A549 treated with CORT108297 at 1 μM for 4 hours (cell line): ENCODE measurements around the gene ORM2. TPM values are rescaled to one million over a fixed set of nuclear protein-coding genes. Genes with fewer than 3 reads are reported as not detected.

Experiments
- total RNA-seq: library from RNA; stranded (reverse); fragments of 200-300 nt; extraction: Qiagen RNA extraction; gene quantifications from 5 replicates; pipeline ENCODE4 v1.2.3, GENCODE V29; 2022

ORM2 gene
- total RNA-seq = not detected in 5 replicates

GRCh38 chr9:114329625-114330022 lies at the start of gene ORM2:
Gene ORM2, plus strand, starts transcription at chr9:114329869. Its CDS starts 36 bp downstream, at chr9:114329905.

GRCh38 chr9:114322831-114323531 lies 6.7 kb upstream of the ORM2 start, which contains the start of gene ORM1:
Gene ORM1, plus strand, starts transcription at chr9:114323098. Its CDS starts 36 bp downstream, at chr9:114323134.

Other genes starting within 250 kb of the ORM2 start
- gene KIF12, start 230.6 kb upstream of the ORM2 start, total RNA-seq = 1.5 to 3.5 TPM (median 2.3 TPM) in 5 replicates
- 9.8 to 15.3 TPM (median 14.6 TPM) in 5 replicates for gene COL27A1, start 174.3 kb upstream of the ORM2 start, total RNA-seq
- not detected in 5 replicates for gene ORM1, start 6.8 kb upstream of the ORM2 start, total RNA-seq
- gene AKNA, start 58.1 kb downstream of the ORM2 start, total RNA-seq = 3.4 to 4.5 TPM (median 4.4 TPM) in 5 replicates
- 4.3 to 8.3 TPM (median 7.8 TPM) in 5 replicates for gene WHRN, start 175.6 kb downstream of the ORM2 start, total RNA-seq